Kidney (tissue), 14 donors: ENCODE data around the gene MATN1. TPM values are rescaled to one million over a fixed set of nuclear protein-coding genes. Genes with fewer than 3 reads are reported as not detected.

Experiments
- DNase-seq, 5 donors: peaks; one replicate each; pipeline ENCODE4 v3.0.0-alpha.2; 2013 to 2020
- FAIRE-seq: peaks from 2 replicates; lab custom pipeline; 2012; peaks lifted over from hg19 to GRCh38; lab: Jason Lieb, UNC
- H3K27ac ChIP-seq, 2 donors: one replicate each; pipeline ENCODE4 v1.7.0; 2013; ENCODE audit warnings: low read depth in 2 of 2, low read length in 2 of 2, inconsistent platforms in 1 of 2
- H3K27me3 ChIP-seq: one replicate; pipeline ENCODE4 v1.7.1; 2013; ENCODE audit warnings: low read length, inconsistent platforms; ENCODE audit not compliant: control insufficient read depth, insufficient read depth
- H3K36me3 ChIP-seq, 3 donors: one replicate each; pipeline versions ENCODE4 v1.7.0 to v1.7.1; 2013; ENCODE audit warnings: low read length in 3 of 3, control low read depth in 1 of 3, inconsistent platforms in 1 of 3; ENCODE audit not compliant: insufficient read depth in 3 of 3, control insufficient read depth in 2 of 3
- H3K4me1 ChIP-seq, 3 donors: one replicate each; pipeline versions ENCODE4 v1.7.0 to v1.7.1; 2013; ENCODE audit warnings: low read length in 3 of 3, inconsistent platforms in 1 of 3, low read depth in 1 of 3; ENCODE audit not compliant: control insufficient read depth in 2 of 3, insufficient read depth in 2 of 3
- H3K4me3 ChIP-seq, 3 donors: one replicate each; pipeline versions ENCODE4 v1.7.0 to v1.8.1; 2013; ENCODE audit warnings: low read length in 3 of 3, control low read depth in 1 of 3, inconsistent platforms in 1 of 3
- H3K9ac ChIP-seq, 3 donors: one replicate each; pipeline versions ENCODE4 v1.7.0 to v1.7.1; 2013; ENCODE audit warnings: low read length in 3 of 3, control low read depth in 1 of 3, inconsistent platforms in 1 of 3
- H3K9me3 ChIP-seq, 3 donors: one replicate each; pipeline versions ENCODE4 v1.7.0 to v1.7.1; 2013; ENCODE audit warnings: low read length in 3 of 3, control low read depth in 1 of 3, inconsistent platforms in 1 of 3; ENCODE audit not compliant: control insufficient read depth in 2 of 3, insufficient read depth in 1 of 3
- CTCF ChIP-seq: IDR thresholded peaks from 3 replicates; pipeline ENCODE4 v1.5.1; 2012; ENCODE audit warnings: mild to moderate bottlenecking, moderate library complexity, borderline replicate concordance; ENCODE audit not compliant: insufficient read depth; ENCODE audit errors: extremely low read depth
- intact Hi-C: fragments of 100-400 bp; cut with DNase I; formaldehyde crosslinking; loops from one replicate; pipeline ENCODE4 v1.11.1; 2022
- polyA plus RNA-seq: library from polyadenylated mRNA; stranded (reverse); fragments of 350-450 nt; fragmentation: Illumina TruSeq; extraction: RNeasy Lipid Tissue Mini Kit (QIAGEN cat#74804); gene quantifications from one replicate; pipeline ENCODE4 v1.2.3, GENCODE V29; 2014; ENCODE audit warnings: low read depth, low replicate concordance; ENCODE audit not compliant: insufficient read depth
- total RNA-seq: library from RNA; stranded (reverse); fragmentation: NEBNext Ultra II Directional; extraction: Animal tissue kit (Norgen Biotek cat#: 25700); gene quantifications from one replicate; pipeline ENCODE4 v1.2.1, GENCODE V29; 2021
- donor health status: control.
- donor health status: control.
- donor health status: control.
- donor health status: control.
- donor health status: control.
- donor health status: DM: yes; HTN: yes; CAD: no.
- donor health status: Normal renal cell carcinoma (clear cell type).

MATN1 gene
- total and polyA plus RNA-seq, 2 donors from 2014 or later = 0.13 TPM; not detected in 1

- H3K36me3 ChIP-seq = no peaks in the 10 kb centered on the region
- no peak overlapping the region for H3K27ac ChIP-seq
- peak; percentile 84 to 92 (median 85) for DNase-seq
- peak; percentile 87 for TF ChIP-seq CTCF
- H3K27me3 ChIP-seq = no peaks in the 10 kb centered on the region
- no peak for FAIRE-seq
- no peaks in the 10 kb centered on the region for H3K9me3 ChIP-seq
- intact Hi-C loops = loop anchor here (10.0 kb wide), 1 partner anchor 1473 kb away; the partner anchor contains the start of genes MECR and PTPRU
- no peak overlapping the region for H3K4me3 ChIP-seq
- H3K9ac ChIP-seq = no peak overlapping the region
- H3K4me1 ChIP-seq = no peaks in the 10 kb centered on the region
Observed at GRCh38 chr1:30707412-30708360, 15.7 kb downstream of the MATN1 start.

DNA sequence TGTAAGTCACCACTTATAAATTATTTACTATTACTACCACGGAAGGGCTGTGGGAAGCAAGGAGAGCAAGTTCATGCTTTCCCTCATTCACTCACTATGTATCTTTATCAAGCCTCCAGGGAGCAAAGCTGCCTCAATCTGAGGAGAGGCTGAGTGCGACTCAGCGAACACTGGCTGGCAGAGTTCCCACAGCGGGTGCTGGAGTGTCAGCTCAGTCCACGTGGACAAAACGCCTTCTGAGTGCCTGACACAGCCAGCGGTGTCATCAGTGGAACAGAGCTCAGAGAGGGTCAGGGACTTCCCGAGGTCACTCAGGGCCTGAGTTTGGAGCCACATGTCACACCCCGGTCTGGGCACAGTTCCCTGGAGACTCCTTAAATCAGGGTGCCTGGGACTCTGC lies 16.9 kb downstream of the MATN1 start:
- Histone ChIP-seq H3K36me3 (no peaks in the 10 kb centered on the region), H3K9me3 (no peaks in the 10 kb centered on the region), H3K9ac (no peak overlapping the region), H3K4me3 (no peak overlapping the region), H3K27me3 (no peaks in the 10 kb centered on the region), H3K27ac (no peak overlapping the region), H3K4me1 (no peaks in the 10 kb centered on the region)
- DNase-seq (peak in 1 of 5 donors; percentile 84), FAIRE-seq (no peak)
- intact Hi-C loops = loop anchor here (10.0 kb wide), 1 partner anchor 1472 kb away; the partner anchor contains the start of genes MECR and PTPRU
- no peak for TF ChIP-seq CTCF

GRCh38 chr1:30705698-30706097 lies 17.7 kb downstream of the MATN1 start:
- H3K27ac ChIP-seq = no peak overlapping the region
- H3K4me1 ChIP-seq = no peaks in the 10 kb centered on the region
- no peaks in the 10 kb centered on the region for H3K9me3 ChIP-seq
- FAIRE-seq (no peak), DNase-seq (no peak)
- no peaks in the 10 kb centered on the region for H3K27me3 ChIP-seq
- no peaks in the 10 kb centered on the region for H3K36me3 ChIP-seq
- intact Hi-C loops = loop anchor here (10.0 kb wide), 1 partner anchor 1471 kb away; the partner anchor contains the start of genes MECR and PTPRU
- TF ChIP-seq CTCF = no peak
- no peak overlapping the region for H3K4me3 ChIP-seq
- H3K9ac ChIP-seq = no peak overlapping the region
